Hepatocyte (in vitro differentiated cells): ENCODE measurements around the gene TUBA1A.
"Not testable (repeated sequence)": the region's sequence is repeated elsewhere in the genome, so short reads cannot be mapped to it uniquely, and the experiment has no call there.

ENCODE experiments used
- EZH2 ChIP-seq: fragments of 200-600 bp; sonication (generic); IDR thresholded peaks from 2 replicates; pipeline ENCODE4 v1.6.1; 2016; ENCODE audit warnings: antibody characterized with exemption, mild to moderate bottlenecking, borderline replicate concordance
- EZH2phosphoT487 ChIP-seq: fragments of 200-600 bp; sonication (generic); IDR thresholded peaks from one replicate; pipeline ENCODE4 v1.6.1; 2018; ENCODE audit warnings: antibody characterized with exemption, mild to moderate bottlenecking, low read depth, moderate library complexity; ENCODE audit not compliant: unreplicated experiment, severe bottlenecking
- TF ChIP-seq, protein P1 (sequence below): fragments of 200-600 bp; sonication (generic); IDR thresholded peaks from 2 replicates; pipeline ENCODE4 v1.5.1; 2016; ENCODE audit warnings: antibody characterized with exemption, mild to moderate bottlenecking; ENCODE audit not compliant: poor library complexity

DNA sequence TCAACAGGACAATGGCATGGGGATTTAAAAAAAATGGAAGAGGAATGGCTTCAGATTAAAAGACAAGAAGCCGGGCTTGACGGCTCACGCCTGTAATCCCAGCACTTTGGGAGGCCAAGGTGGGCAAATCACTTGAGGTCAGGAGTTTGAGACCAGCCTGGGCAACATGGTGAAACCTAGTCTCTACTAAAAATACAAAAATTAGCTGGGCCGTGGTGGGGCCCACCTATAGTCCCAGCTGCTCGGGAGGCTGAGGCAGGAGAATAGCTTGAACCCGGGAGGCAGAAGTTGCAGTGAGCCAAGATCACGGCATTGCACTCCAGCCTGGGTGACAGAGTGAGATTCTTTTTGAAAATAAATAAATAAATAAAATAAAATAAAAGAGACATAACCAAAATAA lies 21.8 kb upstream of the TUBA1A start:
- TF ChIP-seq, protein P1, sequence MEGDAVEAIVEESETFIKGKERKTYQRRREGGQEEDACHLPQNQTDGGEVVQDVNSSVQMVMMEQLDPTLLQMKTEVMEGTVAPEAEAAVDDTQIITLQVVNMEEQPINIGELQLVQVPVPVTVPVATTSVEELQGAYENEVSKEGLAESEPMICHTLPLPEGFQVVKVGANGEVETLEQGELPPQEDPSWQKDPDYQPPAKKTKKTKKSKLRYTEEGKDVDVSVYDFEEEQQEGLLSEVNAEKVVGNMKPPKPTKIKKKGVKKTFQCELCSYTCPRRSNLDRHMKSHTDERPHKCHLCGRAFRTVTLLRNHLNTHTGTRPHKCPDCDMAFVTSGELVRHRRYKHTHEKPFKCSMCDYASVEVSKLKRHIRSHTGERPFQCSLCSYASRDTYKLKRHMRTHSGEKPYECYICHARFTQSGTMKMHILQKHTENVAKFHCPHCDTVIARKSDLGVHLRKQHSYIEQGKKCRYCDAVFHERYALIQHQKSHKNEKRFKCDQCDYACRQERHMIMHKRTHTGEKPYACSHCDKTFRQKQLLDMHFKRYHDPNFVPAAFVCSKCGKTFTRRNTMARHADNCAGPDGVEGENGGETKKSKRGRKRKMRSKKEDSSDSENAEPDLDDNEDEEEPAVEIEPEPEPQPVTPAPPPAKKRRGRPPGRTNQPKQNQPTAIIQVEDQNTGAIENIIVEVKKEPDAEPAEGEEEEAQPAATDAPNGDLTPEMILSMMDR: not testable (repeated sequence)
- not testable (repeated sequence) for TF ChIP-seq EZH2phosphoT487, EZH2
